Measurements from ENCODE around the gene ZFHX2. TPM values are rescaled to one million over a fixed set of nuclear protein-coding genes. Genes with fewer than 3 reads are reported as not detected.
A peak's percentile ranks its signal among the peaks of the same experiment; 100 is the strongest.

Gene ZFHX2
- total and polyA plus RNA-seq, 2 of the 13 experiments (the other 11 are each of a cell fraction or from before 2014, with no cell fraction given): 0.17 to 0.44 TPM

DNA sequence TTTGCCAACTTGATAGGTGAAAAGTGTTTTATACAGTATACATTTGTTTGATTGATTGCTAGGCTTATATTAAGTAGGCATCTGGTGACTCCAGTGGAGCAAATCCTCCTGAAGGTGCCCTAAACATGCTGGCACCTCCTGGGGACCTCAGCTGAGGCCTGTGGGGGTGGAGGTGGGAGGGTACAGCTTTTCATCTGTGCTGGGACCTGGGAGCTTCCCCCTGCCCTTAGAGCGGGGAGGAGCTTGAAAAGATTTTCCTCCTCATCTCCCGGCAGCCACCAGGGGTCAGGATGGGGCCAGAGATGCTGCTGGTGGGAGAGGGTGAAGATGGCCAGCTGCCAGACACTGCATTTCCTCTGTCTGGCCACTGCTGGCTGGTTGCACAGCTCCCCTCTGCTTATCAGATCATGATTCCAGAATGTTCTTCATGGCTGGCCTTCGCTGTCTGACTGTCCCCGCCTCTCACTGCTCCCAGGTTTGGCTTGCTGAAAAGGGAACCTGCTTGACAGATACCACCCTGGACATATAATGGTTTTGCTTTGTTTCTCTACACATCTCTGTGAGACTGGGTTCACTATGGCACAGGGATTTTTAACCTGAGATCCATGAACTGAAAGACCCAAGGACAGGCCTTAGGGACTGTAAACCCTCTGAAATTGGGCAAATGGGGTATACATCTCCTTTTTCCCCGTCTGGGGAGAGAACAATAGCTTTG, 37.5 kb upstream of the ZFHX2 start (continued):
- TF ChIP-seq ARHGAP35 (CRISPR knock-in tag; IDR thresholded peaks at IDR 0.05; ENCODE audit: borderline replicate concordance): peak; percentile 82
- 0 out of 2 replicates have a peak, but pooled peaks have one; percentile 82 for TF ChIP-seq ZNF546 (CRISPR knock-in tag; conservative IDR thresholded peaks at IDR 0.05)
- peak; percentile 98 for TF ChIP-seq ARNT2 (CRISPR knock-in tag; IDR thresholded peaks at IDR 0.05; ENCODE audit: low read depth)
- TF ChIP-seq, protein P1, sequence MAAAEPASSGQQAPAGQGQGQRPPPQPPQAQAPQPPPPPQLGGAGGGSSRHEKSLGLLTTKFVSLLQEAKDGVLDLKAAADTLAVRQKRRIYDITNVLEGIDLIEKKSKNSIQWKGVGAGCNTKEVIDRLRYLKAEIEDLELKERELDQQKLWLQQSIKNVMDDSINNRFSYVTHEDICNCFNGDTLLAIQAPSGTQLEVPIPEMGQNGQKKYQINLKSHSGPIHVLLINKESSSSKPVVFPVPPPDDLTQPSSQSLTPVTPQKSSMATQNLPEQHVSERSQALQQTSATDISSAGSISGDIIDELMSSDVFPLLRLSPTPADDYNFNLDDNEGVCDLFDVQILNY (CRISPR knock-in tag; conservative IDR thresholded peaks at IDR 0.05): no peak
- peak; percentile 79 for TF ChIP-seq CEBPG (CRISPR knock-in tag; IDR thresholded peaks at IDR 0.05)
- TF ChIP-seq, protein P2, sequence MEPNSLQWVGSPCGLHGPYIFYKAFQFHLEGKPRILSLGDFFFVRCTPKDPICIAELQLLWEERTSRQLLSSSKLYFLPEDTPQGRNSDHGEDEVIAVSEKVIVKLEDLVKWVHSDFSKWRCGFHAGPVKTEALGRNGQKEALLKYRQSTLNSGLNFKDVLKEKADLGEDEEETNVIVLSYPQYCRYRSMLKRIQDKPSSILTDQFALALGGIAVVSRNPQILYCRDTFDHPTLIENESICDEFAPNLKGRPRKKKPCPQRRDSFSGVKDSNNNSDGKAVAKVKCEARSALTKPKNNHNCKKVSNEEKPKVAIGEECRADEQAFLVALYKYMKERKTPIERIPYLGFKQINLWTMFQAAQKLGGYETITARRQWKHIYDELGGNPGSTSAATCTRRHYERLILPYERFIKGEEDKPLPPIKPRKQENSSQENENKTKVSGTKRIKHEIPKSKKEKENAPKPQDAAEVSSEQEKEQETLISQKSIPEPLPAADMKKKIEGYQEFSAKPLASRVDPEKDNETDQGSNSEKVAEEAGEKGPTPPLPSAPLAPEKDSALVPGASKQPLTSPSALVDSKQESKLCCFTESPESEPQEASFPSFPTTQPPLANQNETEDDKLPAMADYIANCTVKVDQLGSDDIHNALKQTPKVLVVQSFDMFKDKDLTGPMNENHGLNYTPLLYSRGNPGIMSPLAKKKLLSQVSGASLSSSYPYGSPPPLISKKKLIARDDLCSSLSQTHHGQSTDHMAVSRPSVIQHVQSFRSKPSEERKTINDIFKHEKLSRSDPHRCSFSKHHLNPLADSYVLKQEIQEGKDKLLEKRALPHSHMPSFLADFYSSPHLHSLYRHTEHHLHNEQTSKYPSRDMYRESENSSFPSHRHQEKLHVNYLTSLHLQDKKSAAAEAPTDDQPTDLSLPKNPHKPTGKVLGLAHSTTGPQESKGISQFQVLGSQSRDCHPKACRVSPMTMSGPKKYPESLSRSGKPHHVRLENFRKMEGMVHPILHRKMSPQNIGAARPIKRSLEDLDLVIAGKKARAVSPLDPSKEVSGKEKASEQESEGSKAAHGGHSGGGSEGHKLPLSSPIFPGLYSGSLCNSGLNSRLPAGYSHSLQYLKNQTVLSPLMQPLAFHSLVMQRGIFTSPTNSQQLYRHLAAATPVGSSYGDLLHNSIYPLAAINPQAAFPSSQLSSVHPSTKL (CRISPR knock-in tag; IDR thresholded peaks at IDR 0.05): peak; percentile 95
- no peak for TF ChIP-seq NONO (IDR thresholded peaks at IDR 0.05)
- peak; percentile 86 for TF ChIP-seq NONO (CRISPR knock-in tag; conservative IDR thresholded peaks at IDR 0.05)
- TF ChIP-seq DMAP1 (CRISPR knock-in tag; IDR thresholded peaks at IDR 0.05): peak; percentile 81; the same call in 1 of the 2 replicates
- TF ChIP-seq SMC3 (IDR thresholded peaks at IDR 0.05; ENCODE audit: low read length): peak; percentile 100
- TF ChIP-seq ARID2 (CRISPR knock-in tag; IDR thresholded peaks at IDR 0.05; ENCODE audit: borderline replicate concordance): peak; percentile 74; the same call in 1 of the 2 replicates
- TF ChIP-seq ZNF619 (CRISPR knock-in tag; IDR thresholded peaks at IDR 0.05): peak; percentile 100
- peak; percentile 91 for TF ChIP-seq RXRA (CRISPR knock-in tag; IDR thresholded peaks at IDR 0.05)
- TF ChIP-seq TRIM24 (CRISPR knock-in tag; IDR thresholded peaks at IDR 0.05): no peak
- no peak for TF ChIP-seq CENPX (CRISPR knock-in tag; IDR thresholded peaks at IDR 0.05)
- no peak for TF ChIP-seq PCBP1 (IDR thresholded peaks at IDR 0.05; ENCODE audit: borderline replicate concordance, low read depth, low read length)
- peak; percentile 98 for TF ChIP-seq BORCS8-MEF2B (CRISPR knock-in tag; IDR thresholded peaks at IDR 0.05)
- no peak for TF ChIP-seq FOXP1 (IDR thresholded peaks at IDR 0.05)
- peak; percentile 50; the same call in 1 of the 2 replicates for TF ChIP-seq FOXP1 (CRISPR knock-in tag; IDR thresholded peaks at IDR 0.05)
- TF ChIP-seq ZFP37 (CRISPR knock-in tag; IDR thresholded peaks at IDR 0.05; ENCODE audit: borderline replicate concordance): no peak
- TF ChIP-seq, protein P3, sequence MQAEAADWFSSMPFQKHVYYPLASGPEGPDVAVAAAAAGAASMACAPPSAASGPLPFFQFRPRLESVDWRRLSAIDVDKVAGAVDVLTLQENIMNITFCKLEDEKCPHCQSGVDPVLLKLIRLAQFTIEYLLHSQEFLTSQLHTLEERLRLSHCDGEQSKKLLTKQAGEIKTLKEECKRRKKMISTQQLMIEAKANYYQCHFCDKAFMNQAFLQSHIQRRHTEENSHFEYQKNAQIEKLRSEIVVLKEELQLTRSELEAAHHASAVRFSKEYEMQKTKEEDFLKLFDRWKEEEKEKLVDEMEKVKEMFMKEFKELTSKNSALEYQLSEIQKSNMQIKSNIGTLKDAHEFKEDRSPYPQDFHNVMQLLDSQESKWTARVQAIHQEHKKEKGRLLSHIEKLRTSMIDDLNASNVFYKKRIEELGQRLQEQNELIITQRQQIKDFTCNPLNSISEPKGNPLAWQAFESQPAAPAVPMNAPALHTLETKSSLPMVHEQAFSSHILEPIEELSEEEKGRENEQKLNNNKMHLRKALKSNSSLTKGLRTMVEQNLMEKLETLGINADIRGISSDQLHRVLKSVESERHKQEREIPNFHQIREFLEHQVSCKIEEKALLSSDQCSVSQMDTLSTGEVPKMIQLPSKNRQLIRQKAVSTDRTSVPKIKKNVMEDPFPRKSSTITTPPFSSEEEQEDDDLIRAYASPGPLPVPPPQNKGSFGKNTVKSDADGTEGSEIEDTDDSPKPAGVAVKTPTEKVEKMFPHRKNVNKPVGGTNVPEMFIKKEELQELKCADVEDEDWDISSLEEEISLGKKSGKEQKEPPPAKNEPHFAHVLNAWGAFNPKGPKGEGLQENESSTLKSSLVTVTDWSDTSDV (CRISPR knock-in tag; IDR thresholded peaks at IDR 0.05): no peak; the same call in 1 of the 2 replicates
- TF ChIP-seq, protein P4, sequence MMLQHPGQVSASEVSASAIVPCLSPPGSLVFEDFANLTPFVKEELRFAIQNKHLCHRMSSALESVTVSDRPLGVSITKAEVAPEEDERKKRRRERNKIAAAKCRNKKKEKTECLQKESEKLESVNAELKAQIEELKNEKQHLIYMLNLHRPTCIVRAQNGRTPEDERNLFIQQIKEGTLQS (CRISPR knock-in tag; IDR thresholded peaks at IDR 0.05): peak; percentile 41; the same call in 1 of the 2 replicates

Data from HepG2 (cell line).